HepG2 (cell line): Measurements from ENCODE around the gene ANG. TPM values are rescaled to one million over a fixed set of nuclear protein-coding genes. Genes with fewer than 3 reads are reported as not detected.

Source experiments
- FOXK1 ChIP-seq: sonication (generic); formaldehyde crosslinking; IDR thresholded peaks from 2 replicates; pipeline ENCODE4 v1.4.0; 2020; ENCODE audit warnings: low read depth, missing genetic modification reagents, borderline replicate concordance
- JUND ChIP-seq: sonication (generic); formaldehyde crosslinking; IDR thresholded peaks from 2 replicates; pipeline ENCODE4 v1.8.0; 2022; ENCODE audit warnings: mild to moderate bottlenecking, missing genetic modification reagents
- MAZ ChIP-seq, 2 experiments: sonication (generic) in 1 of 2; formaldehyde crosslinking in 1 of 2; IDR thresholded peaks; 2 replicates each; pipeline versions ENCODE4 v1.5.0 to v1.6.1; 2012 to 2020; ENCODE audit warnings: low read depth in 2 of 2, mild to moderate bottlenecking in 2 of 2, borderline replicate concordance in 1 of 2, improper control_type of control experiment in 1 of 2, low read length in 1 of 2, missing genetic modification reagents in 1 of 2, moderate library complexity in 1 of 2
- MEIS1 ChIP-seq: sonication (generic); formaldehyde crosslinking; IDR thresholded peaks from 2 replicates; pipeline ENCODE4 v1.9.0; 2021; ENCODE audit warnings: mild to moderate bottlenecking, missing genetic modification reagents, moderate library complexity, borderline replicate concordance
- NFKBIZ ChIP-seq: IDR thresholded peaks from 2 replicates; pipeline ENCODE4 v1.6.1; 2018; ENCODE audit warnings: missing genetic modification reagents, missing compliant biosample characterization
- PRPF4 ChIP-seq: fragments of 200-400 bp; formaldehyde crosslinking; IDR thresholded peaks from 2 replicates; pipeline ENCODE4 v1.6.1; 2016; ENCODE audit warnings: low read length, low read depth; ENCODE audit not compliant: poor library complexity, severe bottlenecking
- SKI ChIP-seq: fragments of 450-650 bp; IDR thresholded peaks from one replicate; pipeline ENCODE4 v1.6.1; 2018; ENCODE audit warnings: mild to moderate bottlenecking; ENCODE audit not compliant: partially characterized antibody
- ZBTB21 ChIP-seq: sonication (generic); formaldehyde crosslinking; IDR thresholded peaks from 2 replicates; pipeline ENCODE4 v1.4.0; 2020; ENCODE audit warnings: missing genetic modification reagents
- ZC3H13 ChIP-seq: sonication (generic); formaldehyde crosslinking; IDR thresholded peaks from 2 replicates; pipeline ENCODE4 v1.8.1; 2023; ENCODE audit warnings: mild to moderate bottlenecking, missing genetic modification reagents, moderate library complexity
- ZFX ChIP-seq: sonication (generic); formaldehyde crosslinking; IDR thresholded peaks from 2 replicates; pipeline ENCODE4 v1.4.0; 2020; ENCODE audit warnings: mild to moderate bottlenecking, low read depth, missing genetic modification reagents, moderate library complexity
- ZMYM3 ChIP-seq: sonication (generic); formaldehyde crosslinking; IDR thresholded peaks from 2 replicates; pipeline ENCODE4 v1.5.1; 2020; ENCODE audit warnings: mild to moderate bottlenecking, missing genetic modification reagents
- ZNF343 ChIP-seq: sonication (generic); formaldehyde crosslinking; IDR thresholded peaks from 2 replicates; pipeline ENCODE4 v1.4.0; 2020; ENCODE audit warnings: mild to moderate bottlenecking, missing genetic modification reagents
- ZNF556 ChIP-seq: sonication (generic); formaldehyde crosslinking; IDR thresholded peaks from 2 replicates; pipeline ENCODE4 v1.4.0; 2020; ENCODE audit warnings: mild to moderate bottlenecking, missing genetic modification reagents, borderline replicate concordance
- ZNF589 ChIP-seq: sonication (generic); formaldehyde crosslinking; conservative IDR thresholded peaks from 2 replicates; pipeline ENCODE4 v1.8.0; 2022; ENCODE audit warnings: mild to moderate bottlenecking, moderate library complexity, missing genetic modification reagents
- ZNF644 ChIP-seq: IDR thresholded peaks from 2 replicates; pipeline ENCODE4 v1.6.1; 2016; ENCODE audit warnings: low read depth
- ZNF839 ChIP-seq: sonication (generic); formaldehyde crosslinking; IDR thresholded peaks from 2 replicates; pipeline ENCODE4 v1.4.0; 2020; ENCODE audit warnings: missing genetic modification reagents, mild to moderate bottlenecking, borderline replicate concordance
- polyA plus RNA-seq, 8 experiments: library from polyadenylated mRNA; depleted of rRNA in 3 of 8; stranded (reverse) in 7 of 8; unstranded in 1 of 8; fragments of >200 nt; fragmentation: Illumina TruSeq in 4 of 8; extraction: Trizol in 4 of 8; gene quantifications; 2 replicates each; pipeline versions ENCODE4 v1.2.1 to v1.2.3, GENCODE V29; 2011 to 2016; ENCODE audit warnings: low read depth in 4 of 8, missing spikeins in 1 of 8, mixed read lengths in 1 of 8; ENCODE audit not compliant: insufficient read depth in 1 of 8
- total RNA-seq, 5 experiments: library from RNA; depleted of rRNA; stranded (reverse); fragments of >200 nt; fragmentation: Illumina TruSeq; extraction: Trizol; gene quantifications; 2 replicates each; pipeline ENCODE4 v1.2.3, GENCODE V29; 2016; ENCODE audit warnings: low read depth in 1 of 5
- TF ChIP-seq, protein P1 (sequence below): sonication (generic); formaldehyde crosslinking; IDR thresholded peaks from 2 replicates; pipeline ENCODE4 v1.5.1; 2020; ENCODE audit warnings: mild to moderate bottlenecking, missing genetic modification reagents, borderline replicate concordance
- TF ChIP-seq, protein P2 (sequence below): sonication (generic); formaldehyde crosslinking; IDR thresholded peaks from 2 replicates; pipeline ENCODE4 v1.5.0; 2020; ENCODE audit warnings: mild to moderate bottlenecking, missing genetic modification reagents
- TF ChIP-seq, protein P3 (sequence below): IDR thresholded peaks from 2 replicates; pipeline ENCODE4 v1.6.1; 2016; ENCODE audit warnings: missing compliant biosample characterization, missing genetic modification reagents, borderline replicate concordance

Gene ANG
- total and polyA plus RNA-seq, 2 of the 13 experiments (the other 11 are each of a cell fraction or from before 2014, with no cell fraction given) = 83.6 to 401 TPM

DNA sequence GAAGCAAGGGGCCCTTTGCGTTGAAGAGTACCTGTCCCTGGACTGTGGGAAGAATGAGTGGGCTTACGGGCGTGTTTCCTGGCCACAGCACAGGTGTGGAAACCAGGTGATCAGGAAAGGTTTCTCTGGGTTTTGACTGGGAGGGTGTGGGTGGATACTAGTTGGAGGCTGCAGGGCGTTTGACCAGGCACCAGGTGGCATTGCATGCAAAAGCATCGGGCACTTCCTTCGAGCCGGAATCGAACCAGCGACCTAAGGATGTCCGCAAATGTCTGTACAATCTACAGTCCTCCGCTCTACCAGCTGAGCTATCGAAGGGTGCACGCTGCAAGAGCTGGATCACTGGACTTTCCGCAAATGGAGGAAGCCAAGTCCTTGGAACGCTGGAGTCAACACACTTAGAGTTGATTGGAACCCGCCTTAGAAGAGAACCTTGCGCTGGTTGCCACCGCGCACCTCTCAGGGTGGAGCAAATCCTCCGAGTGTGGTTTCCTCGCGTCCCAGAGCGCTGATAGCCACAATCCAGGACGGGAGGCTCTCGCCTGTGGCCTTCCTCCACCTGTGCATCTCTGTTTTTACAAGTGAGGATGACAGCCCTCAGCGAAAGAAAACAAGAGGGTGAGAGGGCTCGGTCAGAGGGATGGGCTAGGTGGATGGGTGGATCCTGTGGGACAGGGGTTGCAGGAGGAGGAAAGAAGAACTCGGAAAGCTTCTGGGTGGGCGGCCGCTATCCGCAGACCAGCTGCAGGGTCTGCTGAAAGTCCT, 25.4 kb upstream of the ANG start (continued):
- TF ChIP-seq, protein P1, sequence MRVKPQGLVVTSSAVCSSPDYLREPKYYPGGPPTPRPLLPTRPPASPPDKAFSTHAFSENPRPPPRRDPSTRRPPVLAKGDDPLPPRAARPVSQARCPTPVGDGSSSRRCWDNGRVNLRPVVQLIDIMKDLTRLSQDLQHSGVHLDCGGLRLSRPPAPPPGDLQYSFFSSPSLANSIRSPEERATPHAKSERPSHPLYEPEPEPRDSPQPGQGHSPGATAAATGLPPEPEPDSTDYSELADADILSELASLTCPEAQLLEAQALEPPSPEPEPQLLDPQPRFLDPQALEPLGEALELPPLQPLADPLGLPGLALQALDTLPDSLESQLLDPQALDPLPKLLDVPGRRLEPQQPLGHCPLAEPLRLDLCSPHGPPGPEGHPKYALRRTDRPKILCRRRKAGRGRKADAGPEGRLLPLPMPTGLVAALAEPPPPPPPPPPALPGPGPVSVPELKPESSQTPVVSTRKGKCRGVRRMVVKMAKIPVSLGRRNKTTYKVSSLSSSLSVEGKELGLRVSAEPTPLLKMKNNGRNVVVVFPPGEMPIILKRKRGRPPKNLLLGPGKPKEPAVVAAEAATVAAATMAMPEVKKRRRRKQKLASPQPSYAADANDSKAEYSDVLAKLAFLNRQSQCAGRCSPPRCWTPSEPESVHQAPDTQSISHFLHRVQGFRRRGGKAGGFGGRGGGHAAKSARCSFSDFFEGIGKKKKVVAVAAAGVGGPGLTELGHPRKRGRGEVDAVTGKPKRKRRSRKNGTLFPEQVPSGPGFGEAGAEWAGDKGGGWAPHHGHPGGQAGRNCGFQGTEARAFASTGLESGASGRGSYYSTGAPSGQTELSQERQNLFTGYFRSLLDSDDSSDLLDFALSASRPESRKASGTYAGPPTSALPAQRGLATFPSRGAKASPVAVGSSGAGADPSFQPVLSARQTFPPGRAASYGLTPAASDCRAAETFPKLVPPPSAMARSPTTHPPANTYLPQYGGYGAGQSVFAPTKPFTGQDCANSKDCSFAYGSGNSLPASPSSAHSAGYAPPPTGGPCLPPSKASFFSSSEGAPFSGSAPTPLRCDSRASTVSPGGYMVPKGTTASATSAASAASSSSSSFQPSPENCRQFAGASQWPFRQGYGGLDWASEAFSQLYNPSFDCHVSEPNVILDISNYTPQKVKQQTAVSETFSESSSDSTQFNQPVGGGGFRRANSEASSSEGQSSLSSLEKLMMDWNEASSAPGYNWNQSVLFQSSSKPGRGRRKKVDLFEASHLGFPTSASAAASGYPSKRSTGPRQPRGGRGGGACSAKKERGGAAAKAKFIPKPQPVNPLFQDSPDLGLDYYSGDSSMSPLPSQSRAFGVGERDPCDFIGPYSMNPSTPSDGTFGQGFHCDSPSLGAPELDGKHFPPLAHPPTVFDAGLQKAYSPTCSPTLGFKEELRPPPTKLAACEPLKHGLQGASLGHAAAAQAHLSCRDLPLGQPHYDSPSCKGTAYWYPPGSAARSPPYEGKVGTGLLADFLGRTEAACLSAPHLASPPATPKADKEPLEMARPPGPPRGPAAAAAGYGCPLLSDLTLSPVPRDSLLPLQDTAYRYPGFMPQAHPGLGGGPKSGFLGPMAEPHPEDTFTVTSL (CRISPR knock-in tag) = no peak
- TF ChIP-seq, protein P2, sequence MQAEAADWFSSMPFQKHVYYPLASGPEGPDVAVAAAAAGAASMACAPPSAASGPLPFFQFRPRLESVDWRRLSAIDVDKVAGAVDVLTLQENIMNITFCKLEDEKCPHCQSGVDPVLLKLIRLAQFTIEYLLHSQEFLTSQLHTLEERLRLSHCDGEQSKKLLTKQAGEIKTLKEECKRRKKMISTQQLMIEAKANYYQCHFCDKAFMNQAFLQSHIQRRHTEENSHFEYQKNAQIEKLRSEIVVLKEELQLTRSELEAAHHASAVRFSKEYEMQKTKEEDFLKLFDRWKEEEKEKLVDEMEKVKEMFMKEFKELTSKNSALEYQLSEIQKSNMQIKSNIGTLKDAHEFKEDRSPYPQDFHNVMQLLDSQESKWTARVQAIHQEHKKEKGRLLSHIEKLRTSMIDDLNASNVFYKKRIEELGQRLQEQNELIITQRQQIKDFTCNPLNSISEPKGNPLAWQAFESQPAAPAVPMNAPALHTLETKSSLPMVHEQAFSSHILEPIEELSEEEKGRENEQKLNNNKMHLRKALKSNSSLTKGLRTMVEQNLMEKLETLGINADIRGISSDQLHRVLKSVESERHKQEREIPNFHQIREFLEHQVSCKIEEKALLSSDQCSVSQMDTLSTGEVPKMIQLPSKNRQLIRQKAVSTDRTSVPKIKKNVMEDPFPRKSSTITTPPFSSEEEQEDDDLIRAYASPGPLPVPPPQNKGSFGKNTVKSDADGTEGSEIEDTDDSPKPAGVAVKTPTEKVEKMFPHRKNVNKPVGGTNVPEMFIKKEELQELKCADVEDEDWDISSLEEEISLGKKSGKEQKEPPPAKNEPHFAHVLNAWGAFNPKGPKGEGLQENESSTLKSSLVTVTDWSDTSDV (CRISPR knock-in tag) = no peak
- no peak for TF ChIP-seq ZBTB21
- no peak for TF ChIP-seq ZNF589 (CRISPR knock-in tag)
- no peak for TF ChIP-seq MAZ (IDR thresholded peaks at IDR 0.05; ENCODE audit: borderline replicate concordance, low read depth, low read length)
- TF ChIP-seq MAZ (CRISPR knock-in tag; IDR thresholded peaks at IDR 0.05; ENCODE audit: low read depth) = no peak; the same call in 1 of the 2 replicates
- TF ChIP-seq NFKBIZ (CRISPR knock-in tag) = no peak
- no peak for TF ChIP-seq ZNF644
- TF ChIP-seq ZNF839 = no peak
- TF ChIP-seq MEIS1 (CRISPR knock-in tag) = no peak
- TF ChIP-seq PRPF4 = peak; percentile 9
- TF ChIP-seq ZC3H13 = no peak
- TF ChIP-seq SKI = no peak
- peak; percentile 40; the same call in 1 of the 2 replicates for TF ChIP-seq ZFX
- TF ChIP-seq, protein P3, sequence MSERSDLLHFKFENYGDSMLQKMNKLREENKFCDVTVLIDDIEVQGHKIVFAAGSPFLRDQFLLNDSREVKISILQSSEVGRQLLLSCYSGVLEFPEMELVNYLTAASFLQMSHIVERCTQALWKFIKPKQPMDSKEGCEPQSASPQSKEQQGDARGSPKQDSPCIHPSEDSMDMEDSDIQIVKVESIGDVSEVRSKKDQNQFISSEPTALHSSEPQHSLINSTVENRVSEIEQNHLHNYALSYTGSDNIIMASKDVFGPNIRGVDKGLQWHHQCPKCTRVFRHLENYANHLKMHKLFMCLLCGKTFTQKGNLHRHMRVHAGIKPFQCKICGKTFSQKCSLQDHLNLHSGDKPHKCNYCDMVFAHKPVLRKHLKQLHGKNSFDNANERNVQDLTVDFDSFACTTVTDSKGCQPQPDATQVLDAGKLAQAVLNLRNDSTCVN (CRISPR knock-in tag) = peak; percentile 80
- TF ChIP-seq ZMYM3 (CRISPR knock-in tag) = peak; percentile 63; the same call in 1 of the 2 replicates
- TF ChIP-seq JUND (CRISPR knock-in tag) = no peak
- 0 out of 2 replicates have a peak, but pooled peaks have one; percentile 55 for TF ChIP-seq ZNF343
- no peak; the same call in 1 of the 2 replicates for TF ChIP-seq ZNF556 (CRISPR knock-in tag)
- TF ChIP-seq FOXK1 = peak; percentile 48; the same call in 1 of the 2 replicates
